ENCODE results near the gene WAS. TPM values are rescaled to one million over a fixed set of nuclear protein-coding genes. Genes with fewer than 3 reads are reported as not detected.
A peak's percentile ranks its signal among the peaks of the same experiment; 100 is the strongest.

WAS gene
- total and polyA plus RNA-seq, 2 of the 8 experiments (the other 6 are each of a cell fraction or from before 2014, with no cell fraction given): 0.63 to 0.65 TPM

DNA sequence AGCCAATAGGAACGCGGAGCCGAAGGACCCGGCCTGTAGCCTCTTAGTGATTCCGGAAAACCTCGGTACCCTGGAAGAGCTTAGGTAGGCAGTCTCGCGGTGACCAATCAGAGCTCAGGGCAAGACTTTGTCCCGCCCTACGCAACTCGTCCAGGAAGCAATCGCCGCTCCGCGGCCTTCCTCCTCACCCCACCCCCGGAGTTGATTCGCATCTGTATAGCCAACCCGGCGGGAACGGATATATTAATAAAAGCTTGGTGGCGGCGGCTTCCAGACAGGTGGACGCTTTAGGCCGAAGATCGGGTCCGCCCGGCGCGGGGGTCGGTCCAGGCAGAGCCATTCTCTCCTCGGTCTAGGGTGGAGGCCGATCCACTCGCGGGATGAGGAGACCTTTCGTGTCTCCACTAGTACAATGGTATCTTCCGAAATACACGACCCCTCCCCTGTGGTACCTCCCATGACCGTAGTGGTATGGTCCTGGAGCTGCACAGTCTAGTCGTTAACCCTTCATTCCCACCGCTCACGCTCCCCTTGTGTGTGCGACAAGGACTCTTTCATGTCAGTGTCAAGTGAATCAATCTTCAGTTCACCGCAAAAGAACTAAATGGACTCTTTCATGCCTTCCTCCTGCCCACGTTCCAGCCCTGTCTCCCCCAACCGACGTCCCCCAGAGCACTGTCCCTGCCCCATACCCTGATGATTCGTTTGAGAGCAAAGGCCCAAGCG is 53.8 kb downstream of the WAS start (continued):
- TF ChIP-seq SAP30 (IDR thresholded peaks at IDR 0.05; ENCODE audit: insufficient read depth, insufficient replicate concordance, low read length) (no peak), CREB1 (IDR thresholded peaks at IDR 0.05) (no peak), EZH2 (IDR thresholded peaks at IDR 0.05; ENCODE audit: low read depth, low read length, severe bottlenecking) (no peak), SP1 (IDR thresholded peaks at IDR 0.05; ENCODE audit: low read depth, low read length) (peak; percentile 47; the same call in 1 of the 2 replicates), PHF8 (conservative IDR thresholded peaks at IDR 0.05; ENCODE audit: low read depth, low read length) (peak; percentile 67), TBP (IDR thresholded peaks at IDR 0.05; ENCODE audit: low read depth, low read length) (peak; percentile 41; the same call in 1 of the 2 replicates), CTBP2 (IDR thresholded peaks at IDR 0.05; ENCODE audit: borderline replicate concordance, insufficient read depth, insufficient read length, low read length) (no peak), POLR2AphosphoS5 (IDR thresholded peaks at IDR 0.05; ENCODE audit: low read depth, low read length) (peak; percentile 46; the same call in 1 of the 2 replicates), JUN (IDR thresholded peaks at IDR 0.05; ENCODE audit: low read depth, low read length) (no peak), CHD1 (IDR thresholded peaks at IDR 0.05; ENCODE audit: low read depth, low read length) (peak; percentile 77; the same call in 1 of the 2 replicates), POLR2A (IDR thresholded peaks at IDR 0.05; ENCODE audit: control extremely low read depth in 1 of 2, low read depth in 2 of 2, low read length in 2 of 2) (peak in 1 of 2 experiments; percentile 64; a peak in 1 of 3 replicates), ASH2L (IDR thresholded peaks at IDR 0.05; ENCODE audit: low read length) (no peak), HDAC6 (IDR thresholded peaks at IDR 0.05; ENCODE audit: low read depth, low read length) (no peak), CHD2 (IDR thresholded peaks at IDR 0.05; ENCODE audit: low read length) (peak; percentile 51; the same call in 1 of the 2 replicates)

All from H1 (cell line).